ENCODE measurements around the gene PLXNA1. TPM values are rescaled to one million over a fixed set of nuclear protein-coding genes. Genes with fewer than 3 reads are reported as not detected.

PLXNA1 gene
- total RNA-seq, 1 experiment from 2014 or later: 80.6 TPM

DNA sequence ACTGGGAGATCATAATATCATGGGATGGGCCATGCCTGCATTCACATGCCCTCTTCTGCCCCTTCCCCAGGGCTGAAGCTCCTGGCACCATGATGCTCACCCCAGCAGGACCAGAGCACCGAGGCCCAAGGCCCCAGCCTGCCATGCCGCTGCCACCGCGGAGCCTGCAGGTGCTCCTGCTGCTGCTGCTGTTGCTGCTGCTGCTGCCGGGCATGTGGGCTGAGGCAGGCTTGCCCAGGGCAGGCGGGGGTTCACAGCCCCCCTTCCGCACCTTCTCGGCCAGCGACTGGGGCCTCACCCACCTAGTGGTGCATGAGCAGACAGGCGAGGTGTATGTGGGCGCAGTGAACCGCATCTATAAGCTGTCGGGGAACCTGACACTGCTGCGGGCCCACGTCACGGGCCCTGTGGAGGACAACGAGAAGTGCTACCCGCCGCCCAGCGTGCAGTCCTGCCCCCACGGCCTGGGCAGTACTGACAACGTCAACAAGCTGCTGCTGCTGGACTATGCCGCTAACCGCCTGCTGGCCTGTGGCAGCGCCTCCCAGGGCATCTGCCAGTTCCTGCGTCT is 5.6 kb downstream of the PLXNA1 start:
- CTCF ChIA-PET: no interaction called here
- no peak overlapping the region for H3K4me3 ChIP-seq (ENCODE audit: low read depth in 2 of 2, low read length in 2 of 2)
- POLR2A ChIA-PET: interaction anchor here (0.6 kb wide), 1 partner anchor 413 kb away, joined by 4 read pairs; no protein-coding TSS in a partner anchor
- no TSS peak for BruUV-seq (replicated peaks)
- TF ChIP-seq, protein P1, sequence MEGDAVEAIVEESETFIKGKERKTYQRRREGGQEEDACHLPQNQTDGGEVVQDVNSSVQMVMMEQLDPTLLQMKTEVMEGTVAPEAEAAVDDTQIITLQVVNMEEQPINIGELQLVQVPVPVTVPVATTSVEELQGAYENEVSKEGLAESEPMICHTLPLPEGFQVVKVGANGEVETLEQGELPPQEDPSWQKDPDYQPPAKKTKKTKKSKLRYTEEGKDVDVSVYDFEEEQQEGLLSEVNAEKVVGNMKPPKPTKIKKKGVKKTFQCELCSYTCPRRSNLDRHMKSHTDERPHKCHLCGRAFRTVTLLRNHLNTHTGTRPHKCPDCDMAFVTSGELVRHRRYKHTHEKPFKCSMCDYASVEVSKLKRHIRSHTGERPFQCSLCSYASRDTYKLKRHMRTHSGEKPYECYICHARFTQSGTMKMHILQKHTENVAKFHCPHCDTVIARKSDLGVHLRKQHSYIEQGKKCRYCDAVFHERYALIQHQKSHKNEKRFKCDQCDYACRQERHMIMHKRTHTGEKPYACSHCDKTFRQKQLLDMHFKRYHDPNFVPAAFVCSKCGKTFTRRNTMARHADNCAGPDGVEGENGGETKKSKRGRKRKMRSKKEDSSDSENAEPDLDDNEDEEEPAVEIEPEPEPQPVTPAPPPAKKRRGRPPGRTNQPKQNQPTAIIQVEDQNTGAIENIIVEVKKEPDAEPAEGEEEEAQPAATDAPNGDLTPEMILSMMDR (IDR thresholded peaks at IDR 0.05): no peak
- TF ChIP-seq POLR2AphosphoS5 (IDR thresholded peaks at IDR 0.05; ENCODE audit: low read depth, low read length): no peak
- TF ChIP-seq TCF7L2 (IDR thresholded peaks at IDR 0.05; ENCODE audit: low read depth, low read length): no peak
- TF ChIP-seq, protein P2, sequence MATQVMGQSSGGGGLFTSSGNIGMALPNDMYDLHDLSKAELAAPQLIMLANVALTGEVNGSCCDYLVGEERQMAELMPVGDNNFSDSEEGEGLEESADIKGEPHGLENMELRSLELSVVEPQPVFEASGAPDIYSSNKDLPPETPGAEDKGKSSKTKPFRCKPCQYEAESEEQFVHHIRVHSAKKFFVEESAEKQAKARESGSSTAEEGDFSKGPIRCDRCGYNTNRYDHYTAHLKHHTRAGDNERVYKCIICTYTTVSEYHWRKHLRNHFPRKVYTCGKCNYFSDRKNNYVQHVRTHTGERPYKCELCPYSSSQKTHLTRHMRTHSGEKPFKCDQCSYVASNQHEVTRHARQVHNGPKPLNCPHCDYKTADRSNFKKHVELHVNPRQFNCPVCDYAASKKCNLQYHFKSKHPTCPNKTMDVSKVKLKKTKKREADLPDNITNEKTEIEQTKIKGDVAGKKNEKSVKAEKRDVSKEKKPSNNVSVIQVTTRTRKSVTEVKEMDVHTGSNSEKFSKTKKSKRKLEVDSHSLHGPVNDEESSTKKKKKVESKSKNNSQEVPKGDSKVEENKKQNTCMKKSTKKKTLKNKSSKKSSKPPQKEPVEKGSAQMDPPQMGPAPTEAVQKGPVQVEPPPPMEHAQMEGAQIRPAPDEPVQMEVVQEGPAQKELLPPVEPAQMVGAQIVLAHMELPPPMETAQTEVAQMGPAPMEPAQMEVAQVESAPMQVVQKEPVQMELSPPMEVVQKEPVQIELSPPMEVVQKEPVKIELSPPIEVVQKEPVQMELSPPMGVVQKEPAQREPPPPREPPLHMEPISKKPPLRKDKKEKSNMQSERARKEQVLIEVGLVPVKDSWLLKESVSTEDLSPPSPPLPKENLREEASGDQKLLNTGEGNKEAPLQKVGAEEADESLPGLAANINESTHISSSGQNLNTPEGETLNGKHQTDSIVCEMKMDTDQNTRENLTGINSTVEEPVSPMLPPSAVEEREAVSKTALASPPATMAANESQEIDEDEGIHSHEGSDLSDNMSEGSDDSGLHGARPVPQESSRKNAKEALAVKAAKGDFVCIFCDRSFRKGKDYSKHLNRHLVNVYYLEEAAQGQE (IDR thresholded peaks at IDR 0.05; ENCODE audit: insufficient read depth in 1 of 2, low read depth in 2 of 2, low read length in 1 of 2): no peak
- no peak for TF ChIP-seq SIN3A (IDR thresholded peaks at IDR 0.05; ENCODE audit: borderline replicate concordance, insufficient read depth, low read depth, low read length)
- DNase-seq (ENCODE audit: low read depth, low spot score) (no peak), ATAC-seq (no peak)
- H3K27ac ChIP-seq (ENCODE audit: low read length): no peak overlapping the region
- in situ Hi-C loops (cut with HindIII; ENCODE audit: low pct_unique_long_range_greater_than_20kb, low sequenced_read_pairs) (no loop called here), intact Hi-C loops (cut with micrococcal nuclease; ENCODE audit: unreplicated experiment) (no loop called here)
- no peaks in the 10 kb centered on the region for H3K36me3 ChIP-seq (ENCODE audit: control insufficient read depth, insufficient read depth, low read length)
- H3K27me3 ChIP-seq (ENCODE audit: control insufficient read depth, insufficient read depth, low read length): no peaks in the 10 kb centered on the region
- no peaks in the 10 kb centered on the region for H3K9me3 ChIP-seq (ENCODE audit: control insufficient read depth, insufficient read depth, low read depth, low read length)
- peaks cover 28% of the 10 kb centered on the region for H3K4me1 ChIP-seq (ENCODE audit: control insufficient read depth, insufficient read depth, low read length)

GRCh38 chr3:126989316-126990023 is 6.6 kb downstream of the PLXNA1 start:
- DNase-seq (ENCODE audit: low read depth, low spot score) (no peak), ATAC-seq (no peak)
- intact Hi-C loops (cut with micrococcal nuclease; ENCODE audit: unreplicated experiment): no loop called here
- Histone ChIP-seq H3K4me1 (ENCODE audit: control insufficient read depth, insufficient read depth, low read length) (peaks cover 24% of the 10 kb centered on the region), H3K36me3 (ENCODE audit: control insufficient read depth, insufficient read depth, low read length) (no peaks in the 10 kb centered on the region), H3K9me3 (ENCODE audit: control insufficient read depth, insufficient read depth, low read depth, low read length) (no peaks in the 10 kb centered on the region), H3K4me3 (ENCODE audit: low read depth in 2 of 2, low read length in 2 of 2) (no peak overlapping the region), H3K27ac (ENCODE audit: low read length) (no peak overlapping the region), H3K27me3 (ENCODE audit: control insufficient read depth, insufficient read depth, low read length) (no peaks in the 10 kb centered on the region)
- ChIA-PET POLR2A (no interaction called here), CTCF (no interaction called here)
- TF ChIP-seq, protein P1 (IDR thresholded peaks at IDR 0.05): no peak
- TF ChIP-seq, protein P2 (IDR thresholded peaks at IDR 0.05; ENCODE audit: insufficient read depth in 1 of 2, low read depth in 2 of 2, low read length in 1 of 2): 0 out of 4 replicates have a peak, but pooled peaks of 1 of the 2 experiments have one; percentile 36
- no TSS peak for BruUV-seq (replicated peaks)
- in situ Hi-C loops (cut with HindIII; ENCODE audit: low pct_unique_long_range_greater_than_20kb, low sequenced_read_pairs): no loop called here

Data from Panc1 (cell line).